ENCODE results near the gene PSMG4.

The PSMG4 gene, protein sequence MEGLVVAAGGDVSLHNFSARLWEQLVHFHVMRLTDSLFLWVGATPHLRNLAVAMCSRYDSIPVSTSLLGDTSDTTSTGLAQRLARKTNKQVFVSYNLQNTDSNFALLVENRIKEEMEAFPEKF

DNA sequence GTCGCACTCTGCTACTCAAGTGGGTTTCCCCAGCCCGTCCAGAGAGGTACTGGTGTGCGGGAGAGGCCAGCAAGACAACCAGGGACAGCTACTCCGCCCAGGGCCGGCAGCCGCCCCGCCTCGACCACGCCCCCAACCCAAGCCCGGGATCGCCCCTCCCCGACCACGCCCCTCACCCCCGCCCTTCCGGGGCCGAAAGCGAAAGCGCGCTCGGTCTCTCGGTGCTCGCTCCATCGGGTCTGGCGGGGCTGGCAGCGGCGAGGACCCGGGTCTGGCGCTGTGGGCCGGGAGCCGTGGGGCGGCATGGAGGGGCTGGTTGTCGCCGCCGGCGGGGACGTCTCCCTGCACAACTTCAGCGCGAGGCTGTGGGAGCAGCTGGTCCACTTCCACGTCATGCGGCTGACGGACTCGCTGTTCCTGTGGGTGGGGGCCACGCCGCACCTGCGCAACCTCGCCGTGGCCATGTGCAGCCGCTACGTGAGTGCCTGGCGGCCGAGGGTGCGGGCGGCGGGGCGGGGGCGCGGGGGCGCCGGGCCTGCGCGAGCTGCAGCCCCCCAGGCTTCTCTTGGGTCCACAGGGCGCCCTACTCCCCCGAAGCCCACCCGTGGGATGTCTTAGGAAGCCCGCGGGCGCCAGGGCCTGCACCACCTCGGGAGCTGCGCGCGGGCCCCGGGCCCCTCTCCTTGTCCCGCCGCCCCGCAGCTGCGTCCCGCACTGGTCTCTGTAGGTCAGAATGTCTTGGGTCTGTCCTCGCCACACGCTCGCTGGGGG lies at the start of gene PSMG4:
Gene PSMG4, plus strand, starts transcription at position 228 of the 771 bp plus-strand sequence. Its CDS starts 76 bp downstream, at position 304.
- DNase-seq (ENCODE audit: low read depth in 2 of 2) = peak; percentile 97

DNA sequence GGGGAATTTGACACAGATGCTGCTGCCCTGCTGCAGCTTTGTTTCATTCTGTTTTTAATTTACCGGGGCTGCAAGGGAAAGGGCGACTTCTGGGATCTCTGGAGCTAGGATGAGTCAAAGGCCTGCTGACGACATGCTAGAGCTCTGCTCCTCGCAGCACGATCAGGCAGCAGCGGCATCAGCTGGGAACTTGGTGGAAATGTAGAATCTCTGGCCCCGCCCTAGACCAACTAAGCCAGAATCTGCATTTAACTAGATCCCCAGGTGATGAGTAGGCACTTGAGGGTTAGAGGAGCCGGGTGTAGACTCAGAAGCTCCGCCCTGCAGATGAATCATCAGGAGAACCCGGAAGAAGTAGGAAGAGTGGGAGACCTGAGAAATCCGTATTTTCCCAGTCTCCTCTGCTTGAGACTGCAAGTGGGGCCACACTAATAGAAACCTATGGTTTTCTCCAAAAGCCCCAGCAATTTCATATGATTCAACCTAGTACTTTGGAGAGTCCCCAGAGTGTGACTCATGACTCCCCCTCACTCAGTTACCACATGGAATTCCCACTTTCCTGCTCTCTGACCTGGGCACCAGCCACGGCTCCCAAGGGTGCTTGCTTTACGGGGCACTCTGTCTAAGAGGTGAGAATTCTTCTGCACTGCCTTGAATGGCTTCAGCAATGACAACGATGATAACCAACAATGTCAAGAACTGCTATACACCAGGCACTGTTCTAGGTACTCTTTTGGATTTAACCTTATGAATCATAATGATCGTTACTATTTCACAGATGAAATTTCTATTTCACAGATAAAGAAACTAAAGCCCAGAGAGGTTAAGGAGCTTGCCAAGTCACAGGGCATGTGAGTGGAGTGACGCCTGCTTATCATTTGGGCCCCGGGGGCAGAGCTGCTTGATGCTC lies 49.4 kb upstream of the PSMG4 start:
- DNase-seq (ENCODE audit: low read depth in 2 of 2) = peak; percentile 40

DNA sequence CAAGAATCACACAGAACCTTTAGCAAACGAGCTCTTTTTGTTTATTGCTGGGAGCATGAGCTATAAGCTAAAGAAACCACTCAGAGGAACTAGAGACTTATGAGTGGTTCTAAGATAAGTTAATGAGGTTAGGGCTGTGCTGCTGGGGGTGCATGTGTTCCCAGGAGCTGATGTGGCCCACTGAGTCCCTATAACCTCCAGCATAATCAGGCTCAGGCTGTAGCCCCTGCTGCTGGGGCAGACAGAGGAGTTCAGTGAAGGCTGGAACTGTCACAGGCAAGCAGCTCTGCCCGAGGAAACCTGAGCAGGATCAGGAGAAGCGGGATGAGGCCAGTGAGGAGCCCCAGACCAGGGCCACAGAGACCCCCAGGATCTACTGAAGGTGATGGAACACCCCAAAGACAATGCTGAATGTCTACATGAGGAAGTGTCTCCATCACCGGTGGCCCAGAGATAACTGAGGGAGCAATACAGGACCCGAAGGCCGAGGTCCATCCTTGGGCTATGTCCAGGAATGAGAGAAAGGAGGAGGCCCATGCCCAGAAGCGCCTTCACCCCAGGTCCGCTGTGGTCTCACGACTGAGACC lies 48.6 kb upstream of the PSMG4 start:
- no peak for DNase-seq (ENCODE audit: low read depth in 2 of 2)

DNA sequence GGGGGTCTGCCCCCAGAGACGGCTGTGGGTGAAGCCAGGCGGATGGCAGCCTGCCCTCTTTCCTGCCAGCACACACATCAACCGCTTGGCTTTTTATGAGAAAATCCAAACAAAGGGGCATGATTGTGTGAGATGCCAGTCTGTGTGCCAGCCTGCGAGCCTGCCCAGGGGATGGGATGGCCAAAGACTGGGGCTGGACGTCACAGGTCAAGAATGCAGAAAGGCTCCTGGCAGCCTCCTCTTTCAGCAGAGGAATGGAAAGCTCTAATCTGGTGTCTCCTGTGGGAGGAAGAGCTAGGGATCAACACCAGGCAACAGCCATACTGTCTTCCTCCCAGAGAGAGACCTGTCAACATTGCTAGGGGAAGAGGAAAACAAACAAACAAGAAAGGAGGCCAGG lies 47.1 kb upstream of the PSMG4 start:
- DNase-seq (ENCODE audit: low read depth in 2 of 2) = no peak

DNA sequence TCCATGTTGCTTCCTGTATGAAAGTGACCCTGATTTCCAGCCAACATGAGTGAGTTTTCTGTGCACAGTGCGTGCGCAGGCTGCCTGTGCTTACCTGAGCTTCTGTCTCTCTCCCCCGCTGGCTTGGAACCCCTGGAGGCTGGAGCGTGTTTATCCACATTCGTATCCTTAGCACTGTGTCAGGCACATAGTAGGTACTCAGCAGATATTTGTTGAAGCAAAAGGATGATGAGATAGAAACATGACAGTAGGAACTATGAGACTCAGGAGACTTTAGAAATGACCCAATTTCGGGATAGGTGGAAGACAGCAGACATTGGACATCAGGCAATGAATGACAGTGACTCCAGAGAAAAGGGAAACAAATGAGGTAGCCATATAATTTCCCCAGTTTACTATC lies 46.5 kb upstream of the PSMG4 start:
- no peak for DNase-seq (ENCODE audit: low read depth in 2 of 2)

DNA sequence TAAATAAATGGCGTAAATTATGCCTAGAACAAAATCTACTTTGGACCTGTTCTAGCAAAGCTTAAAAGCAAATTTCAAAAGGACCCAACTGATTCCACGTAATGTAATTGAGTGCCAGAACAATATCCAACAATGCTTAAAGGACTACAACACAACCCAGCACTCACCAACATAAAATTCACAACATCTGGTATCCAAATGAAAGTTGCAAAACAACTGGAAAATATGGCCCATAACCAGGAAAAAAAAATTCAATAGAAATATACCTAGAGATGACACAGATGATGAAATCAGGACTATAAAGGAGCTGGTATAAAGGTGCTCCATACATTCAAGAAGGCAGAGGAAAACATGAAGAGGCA lies 45.4 kb upstream of the PSMG4 start:
- no peak for DNase-seq (ENCODE audit: low read depth in 2 of 2)

DNA sequence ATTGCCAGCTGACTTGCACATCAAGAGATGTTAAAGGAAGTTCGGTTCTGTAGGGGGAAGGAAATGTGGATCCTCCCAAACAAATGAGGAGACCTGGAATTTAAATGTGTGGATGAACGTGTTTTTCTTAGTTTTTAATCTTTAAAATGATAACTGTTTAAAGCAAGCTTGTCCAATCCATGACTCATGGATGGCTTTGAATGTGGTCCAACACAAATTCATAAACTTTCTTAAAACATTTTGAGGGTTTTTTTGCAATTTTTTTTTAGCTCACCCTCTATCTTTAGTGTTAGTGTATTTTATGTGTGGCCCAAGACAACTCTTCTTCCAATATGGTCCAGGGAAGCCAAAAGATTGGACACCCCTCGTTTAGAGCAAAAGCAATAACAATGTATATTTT lies 43.8 kb upstream of the PSMG4 start:
- DNase-seq (ENCODE audit: low read depth in 2 of 2) = no peak

DNA sequence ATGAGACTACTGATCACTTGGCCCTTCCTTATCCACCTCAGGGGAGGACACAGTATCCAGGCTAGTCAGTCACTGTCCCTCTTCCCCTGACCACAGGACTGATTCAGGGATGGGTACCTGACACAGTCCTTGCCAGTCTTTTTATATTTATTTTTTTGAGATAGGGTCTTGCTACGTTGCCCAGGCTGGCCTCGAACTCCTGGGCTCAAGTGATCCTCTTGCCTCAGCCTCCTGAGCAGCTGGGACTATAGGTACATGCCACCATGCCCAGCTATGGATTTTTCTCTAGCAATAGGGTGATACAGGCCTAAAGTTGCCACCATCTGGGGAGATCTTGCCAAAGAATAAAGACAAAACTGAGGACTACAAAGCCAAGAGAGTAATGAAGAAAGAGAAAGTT lies 41.5 kb upstream of the PSMG4 start:
- DNase-seq (ENCODE audit: low read depth in 2 of 2) = no peak

DNA sequence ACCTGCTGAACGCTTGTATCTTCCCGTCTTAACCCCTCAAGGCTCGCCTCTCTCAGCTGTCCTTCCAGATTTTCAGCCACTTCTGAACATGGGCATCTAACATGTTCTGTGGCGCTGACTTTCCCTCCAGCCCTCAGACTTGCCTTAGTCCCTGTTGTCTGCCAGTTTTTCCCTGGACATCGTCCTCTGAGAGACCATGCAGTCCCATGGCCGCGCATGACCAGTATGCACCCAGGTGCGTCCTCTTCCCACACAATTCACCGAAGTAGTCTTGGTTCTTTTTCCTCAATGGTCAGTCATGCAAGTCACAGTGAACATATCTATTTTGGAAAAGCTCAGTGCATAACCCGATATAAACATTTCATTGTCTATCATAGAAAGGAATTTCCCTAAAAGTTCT lies 40.5 kb upstream of the PSMG4 start:
- DNase-seq (ENCODE audit: low read depth in 2 of 2) = no peak

DNA sequence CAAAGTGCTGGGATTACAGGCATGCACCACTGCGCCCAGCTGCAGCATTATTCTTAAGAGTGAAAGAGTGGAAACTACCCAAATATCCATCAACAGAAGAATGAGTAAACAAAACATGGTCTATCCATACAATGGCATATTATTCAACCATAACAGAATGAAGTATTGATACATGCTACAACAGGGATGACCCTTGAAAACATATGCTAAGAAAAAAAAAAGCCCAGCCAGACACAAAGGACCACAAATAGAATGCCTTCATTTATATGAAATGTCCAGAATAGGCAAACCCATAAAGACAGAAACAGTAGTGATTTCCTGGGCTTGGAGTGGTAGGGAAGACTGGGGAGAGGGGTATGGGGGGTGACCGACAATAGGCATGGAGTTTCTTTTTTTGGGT lies 38.4 kb upstream of the PSMG4 start:
- DNase-seq (ENCODE audit: low read depth in 2 of 2) = no peak

DNA sequence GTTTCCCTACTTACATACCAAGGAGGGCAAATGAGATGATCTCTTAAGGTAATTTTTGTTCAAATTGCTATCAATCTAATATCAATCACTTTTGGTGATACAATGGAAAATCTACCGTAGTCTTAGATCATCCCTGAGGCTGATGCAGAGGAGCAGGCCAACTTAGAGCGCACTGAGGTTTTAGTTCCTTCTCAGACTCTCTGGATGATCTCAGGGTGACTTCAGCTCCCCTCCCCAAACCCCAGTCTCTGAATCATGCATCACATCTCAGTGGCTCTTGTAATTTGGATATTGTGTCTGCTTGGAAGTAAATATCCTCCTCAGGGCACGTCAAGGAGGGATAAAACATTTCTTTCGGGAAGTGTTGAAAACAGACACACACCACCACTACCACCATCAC lies 37.2 kb upstream of the PSMG4 start:
- no peak for DNase-seq (ENCODE audit: low read depth in 2 of 2)

DNA sequence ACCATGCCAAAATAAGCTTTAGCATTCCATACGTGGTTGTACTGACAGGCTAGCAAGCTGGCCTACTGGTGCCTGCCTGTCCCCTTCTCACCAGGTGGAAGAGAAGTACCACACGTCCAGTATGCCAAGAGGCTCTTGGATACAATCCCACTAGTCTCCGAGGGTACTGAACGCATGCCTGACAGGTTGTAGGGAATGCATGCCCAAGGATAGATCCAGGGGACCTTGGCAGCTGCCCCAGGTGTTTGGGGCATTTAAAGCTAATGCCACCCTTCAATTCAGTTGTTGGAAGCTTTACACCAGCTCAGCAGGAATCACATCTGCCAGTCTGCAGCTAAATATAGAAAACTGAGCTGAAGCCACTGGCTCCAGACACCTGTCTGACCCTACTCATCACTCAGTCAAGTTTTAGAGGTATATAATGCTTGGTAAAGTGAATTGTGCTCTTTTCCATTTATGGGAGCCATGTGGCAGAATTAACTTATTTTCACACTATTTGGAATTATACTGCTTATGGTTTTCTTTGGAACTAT lies 36.2 kb upstream of the PSMG4 start:
- no peak for DNase-seq (ENCODE audit: low read depth in 2 of 2)

DNA sequence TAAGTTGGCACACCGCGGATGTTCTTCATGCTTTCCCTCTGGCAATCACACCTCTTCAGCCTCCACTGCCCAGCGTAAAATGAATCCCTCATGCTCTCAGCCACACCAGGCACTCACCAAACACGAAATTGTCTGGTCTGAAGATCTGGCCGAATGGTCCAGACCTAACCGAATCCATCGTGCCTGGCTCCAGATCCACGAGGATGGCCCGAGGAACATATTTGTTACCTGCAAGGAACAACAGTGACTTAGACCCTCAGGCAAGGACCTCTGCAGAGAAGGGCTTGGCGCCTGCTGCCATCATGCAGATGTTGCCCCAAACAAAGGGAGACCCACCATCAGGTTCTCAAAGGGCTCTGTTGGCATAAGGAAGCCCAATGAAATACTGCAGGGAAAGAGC lies 32.7 kb upstream of the PSMG4 start:
- DNase-seq (ENCODE audit: low read depth in 2 of 2) = no peak

DNA sequence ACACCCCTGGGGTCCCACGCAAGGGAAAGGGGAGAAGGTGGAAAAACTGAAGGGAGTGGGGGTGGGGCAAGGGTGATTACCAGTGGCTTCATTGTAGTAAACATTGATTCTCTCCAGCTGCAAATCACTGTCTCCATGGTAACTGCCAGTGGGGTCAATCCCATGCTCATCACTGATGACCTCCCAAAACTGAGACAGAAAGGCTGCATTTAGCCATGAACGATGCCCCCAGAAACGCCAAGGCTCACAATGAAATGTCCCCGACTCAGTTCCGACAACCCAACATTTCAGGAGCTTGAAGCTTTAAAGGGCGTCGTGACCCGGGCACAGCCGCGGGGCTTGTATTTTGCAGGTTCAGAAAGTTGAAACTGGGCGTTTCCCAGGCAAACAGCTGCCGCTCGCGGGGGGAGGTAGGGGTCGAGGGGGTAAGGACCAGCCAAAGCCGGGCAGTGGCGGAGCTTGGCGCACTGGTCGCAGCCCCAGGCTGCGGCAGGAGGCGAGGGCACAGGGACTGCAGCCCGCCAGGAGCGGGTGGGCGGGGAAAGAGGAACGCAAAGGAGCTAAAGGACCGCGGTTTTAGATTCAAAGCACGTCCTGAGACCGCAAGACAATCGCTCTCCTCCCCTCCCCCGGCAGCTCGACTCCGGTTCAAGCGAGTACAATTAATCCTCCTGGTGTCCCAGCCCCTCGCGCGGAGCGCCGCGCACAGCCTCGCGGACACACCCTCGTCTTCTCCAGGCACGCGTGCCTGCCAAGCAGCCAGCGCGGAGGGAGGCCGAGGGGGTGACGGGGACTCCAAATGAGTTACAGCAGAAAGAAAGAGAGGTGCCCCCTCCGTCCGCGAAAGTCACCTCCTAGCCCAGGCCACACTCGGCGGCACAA lies 32.0 kb upstream of the PSMG4 start:
- no peak for DNase-seq (ENCODE audit: low read depth in 2 of 2)

DNA sequence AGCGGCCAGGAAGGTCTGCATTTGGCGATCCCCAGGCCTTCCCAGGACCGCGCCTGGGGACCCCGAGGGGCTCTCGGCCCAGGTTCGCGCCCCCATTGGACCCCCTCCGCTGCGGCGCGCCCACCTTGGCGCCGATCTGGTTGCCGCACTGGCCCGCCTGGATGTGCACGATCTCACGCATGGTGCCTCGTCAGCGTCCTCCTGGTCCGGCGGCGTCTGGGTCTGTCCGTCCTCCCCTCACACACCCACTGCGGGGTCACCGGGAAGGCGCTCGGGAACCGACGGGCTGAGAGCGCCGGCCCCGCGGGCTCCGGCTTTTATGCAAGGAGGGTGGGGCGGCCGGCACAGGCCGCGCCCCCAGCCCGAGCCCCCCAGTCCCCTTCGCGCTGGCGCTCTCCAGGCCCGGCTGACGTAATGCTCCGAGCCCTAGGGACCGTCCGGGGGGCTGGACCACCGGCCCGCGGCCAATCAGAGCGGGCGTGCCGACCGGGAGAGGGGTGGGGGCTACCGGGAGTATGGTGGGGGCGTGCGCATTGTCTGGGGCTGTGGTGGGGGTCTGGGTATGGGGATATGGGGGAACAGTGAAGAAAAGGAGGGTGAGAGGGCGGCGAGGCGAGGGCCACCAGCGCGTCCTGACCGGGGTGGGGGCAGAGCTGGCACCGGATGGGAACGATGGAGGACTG lies 31.2 kb upstream of the PSMG4 start, which contains the start of gene TUBB2B:
Gene TUBB2B, minus strand, starts transcription at position 291 of the 683 bp plus-strand sequence. Its CDS starts 110 bp downstream, at position 181.
- no peak for DNase-seq (ENCODE audit: low read depth in 2 of 2)

DNA sequence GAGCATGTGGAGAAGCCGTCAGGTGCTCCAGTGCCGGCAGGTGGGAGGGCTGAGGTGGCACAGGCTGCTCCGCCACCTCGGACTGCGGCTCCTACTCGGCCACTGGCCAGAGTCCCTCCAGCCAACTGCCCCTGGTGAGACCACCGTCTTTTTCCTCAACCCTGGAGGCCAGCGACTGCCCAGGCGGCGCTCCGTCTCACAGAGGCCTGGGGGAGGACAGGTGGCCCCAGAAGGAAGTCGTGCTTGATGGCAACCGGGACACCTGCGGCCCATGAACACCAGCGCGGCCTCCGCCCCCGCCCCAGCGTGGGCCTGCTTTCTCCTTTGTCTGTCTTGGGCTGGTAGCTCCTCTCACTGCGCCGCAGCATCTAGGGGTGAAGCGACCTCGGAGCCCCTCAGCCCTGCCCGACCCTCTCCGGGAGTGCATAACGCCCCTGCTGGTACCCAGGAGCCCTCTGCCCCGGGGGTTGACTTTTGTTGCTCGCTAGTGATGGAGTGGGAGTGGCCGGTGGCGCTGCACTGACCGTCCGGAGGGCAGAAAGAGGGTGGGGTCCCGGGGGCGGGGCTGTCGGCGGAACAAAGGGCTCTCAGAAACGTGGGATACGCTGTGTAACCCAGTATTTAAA lies 30.6 kb upstream of the PSMG4 start:
- DNase-seq (ENCODE audit: low read depth in 2 of 2) = no peak

DNA sequence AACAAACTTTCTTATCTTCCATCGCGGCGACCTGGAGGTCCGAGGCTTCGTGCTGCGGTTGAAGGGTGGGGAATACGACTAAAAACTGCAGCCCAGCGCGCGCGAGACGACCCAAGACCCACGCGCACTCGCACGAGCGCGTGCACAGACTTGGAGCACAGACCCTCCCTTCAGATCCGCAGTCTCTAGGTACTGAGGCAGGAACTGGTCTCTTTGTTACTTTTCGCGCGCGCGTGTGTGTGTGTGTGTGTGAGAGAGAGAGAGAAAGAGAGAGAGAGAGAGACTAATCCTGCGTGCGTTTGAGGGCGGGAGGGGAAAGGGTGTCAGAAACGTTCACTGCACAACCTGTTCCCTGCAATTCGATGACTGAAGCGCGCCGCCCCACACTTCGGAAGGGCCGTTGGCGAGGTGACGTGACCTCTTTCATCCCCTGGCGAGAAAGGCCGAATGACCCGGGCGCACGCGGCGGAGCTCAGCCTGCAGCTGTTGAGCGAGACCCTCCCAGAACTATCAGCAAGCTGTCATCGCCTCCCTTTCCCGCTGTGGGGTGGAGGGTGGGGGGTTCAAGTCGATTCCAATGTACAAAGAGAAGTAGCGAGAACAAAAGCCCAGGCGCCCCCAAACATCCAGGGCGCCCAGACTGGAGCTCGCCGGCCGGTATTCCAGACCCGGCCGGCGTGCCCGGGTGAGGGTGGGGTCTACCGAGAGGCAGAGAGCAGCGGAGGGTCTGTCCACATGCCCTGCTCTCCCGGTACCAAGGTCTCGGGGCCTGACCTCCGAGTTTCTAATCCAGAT lies 29.8 kb upstream of the PSMG4 start:
- DNase-seq (ENCODE audit: low read depth in 2 of 2) = peak; percentile 22 to 25

DNA sequence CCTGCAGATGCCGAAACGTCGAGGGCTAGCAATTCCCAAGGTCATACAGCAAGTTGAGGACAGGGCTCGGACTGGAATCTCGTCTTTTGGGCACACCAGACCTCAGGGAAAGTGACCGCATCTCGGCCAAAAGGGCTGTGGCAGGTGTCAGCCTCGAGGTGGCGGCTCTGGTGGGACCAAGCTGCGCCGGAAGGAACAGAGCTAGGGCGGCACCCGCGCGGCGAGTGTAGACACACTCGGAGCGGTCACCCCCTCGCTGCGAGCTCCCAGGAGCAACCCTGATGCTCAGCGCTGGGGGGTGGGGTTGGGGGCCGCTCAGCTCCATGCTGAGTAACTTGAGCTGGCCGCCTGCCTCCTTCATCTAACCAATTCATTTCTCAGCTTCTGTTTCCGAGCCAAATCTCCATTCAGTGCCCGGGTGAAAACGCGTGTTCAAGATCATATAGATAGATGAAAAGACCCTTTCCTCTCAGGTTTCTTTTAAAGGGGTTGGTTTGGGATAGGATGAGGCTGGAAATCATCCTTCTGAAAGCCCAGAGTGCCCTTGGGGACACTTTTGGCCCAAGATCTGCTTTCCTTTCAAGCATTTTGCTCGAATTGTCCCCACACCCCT lies 29.1 kb upstream of the PSMG4 start:
- DNase-seq (ENCODE audit: low read depth in 2 of 2) = peak in 1 of 2 donors; percentile 30

Data from stimulated activated CD4-positive, alpha-beta T cell treated with anti-CD3 and anti-CD28 coated beads, Interleukin-1b, Interleukin-23, amount 100 ng/mL, for 4 hours (primary cell).